DOHH2 (cell line): Measurements from ENCODE around the gene RASA3.

Experiments used
- H3F3A ChIP-seq: fragments of 200-600 bp; sonication (generic), shearing (Covaris generic); 2 replicates; pipeline ENCODE4 v1.6.0; 2016; ENCODE audit warnings: antibody characterized with exemption, mild to moderate bottlenecking; ENCODE audit not compliant: control insufficient read depth, insufficient read depth
- H3K27ac ChIP-seq: fragments of 200-600 bp; sonication (generic); 2 replicates; pipeline ENCODE4 v1.5.1; 2014; ENCODE audit warnings: low read depth, mild to moderate bottlenecking, low read length, moderate library complexity
- H3K27me3 ChIP-seq: fragments of 200-600 bp; sonication (generic); 2 replicates; pipeline ENCODE4 v1.6.1; 2014; ENCODE audit warnings: mild to moderate bottlenecking, low read length, mixed read lengths; ENCODE audit not compliant: control insufficient read depth
- H3K36me3 ChIP-seq: fragments of 200-600 bp; sonication (generic); 2 replicates; pipeline ENCODE4 v1.6.1; 2014; ENCODE audit warnings: mild to moderate bottlenecking, low read length, moderate library complexity, mixed read lengths; ENCODE audit not compliant: control insufficient read depth
- H3K4me1 ChIP-seq: fragments of 200-600 bp; sonication (generic); 2 replicates; pipeline ENCODE4 v1.6.1; 2014; ENCODE audit warnings: mild to moderate bottlenecking, low read length, mixed read lengths; ENCODE audit not compliant: control insufficient read depth
- H3K4me2 ChIP-seq: fragments of 200-600 bp; sonication (generic); 2 replicates; pipeline ENCODE4 v1.6.0; 2014; ENCODE audit warnings: mild to moderate bottlenecking, low read length, moderate library complexity
- H3K4me3 ChIP-seq: fragments of 200-600 bp; sonication (generic); 2 replicates; pipeline ENCODE4 v1.5.1; 2014; ENCODE audit warnings: mild to moderate bottlenecking, low read length, mixed read lengths
- H3K79me2 ChIP-seq: fragments of 200-600 bp; sonication (generic); 2 replicates; pipeline ENCODE4 v1.6.1; 2014; ENCODE audit warnings: mild to moderate bottlenecking, low read length, mixed read lengths; ENCODE audit not compliant: control insufficient read depth
- H3K9me2 ChIP-seq: fragments of 200-600 bp; sonication (generic); replicated peaks from 2 replicates; pipeline ENCODE4 v1.6.1; 2014; ENCODE audit warnings: mild to moderate bottlenecking, low read length, mixed read lengths; ENCODE audit not compliant: control insufficient read depth
- H3K9me3 ChIP-seq: fragments of 200-600 bp; sonication (generic); 2 replicates; pipeline ENCODE4 v1.6.1; 2014; ENCODE audit warnings: antibody characterized with exemption, low read length, mixed read lengths; ENCODE audit not compliant: control insufficient read depth, insufficient read depth
- H4K20me1 ChIP-seq: fragments of 200-600 bp; sonication (generic); 2 replicates; pipeline ENCODE4 v1.6.0; 2014; ENCODE audit warnings: low read depth, mild to moderate bottlenecking, antibody characterized with exemption, low read length, moderate library complexity; ENCODE audit not compliant: control insufficient read depth, insufficient read depth
- EZH2phosphoT487 ChIP-seq: fragments of 200-600 bp; sonication (generic); IDR thresholded peaks from 2 replicates; pipeline ENCODE4 v1.6.1; 2017; ENCODE audit warnings: borderline replicate concordance, mild to moderate bottlenecking, antibody characterized with exemption, low read length, moderate library complexity, mixed read lengths
- TF ChIP-seq, protein P1 (sequence below): fragments of 200-600 bp; sonication (generic); IDR thresholded peaks from one replicate; pipeline ENCODE4 v1.5.1; 2014; ENCODE audit warnings: antibody characterized with exemption, mild to moderate bottlenecking, low read depth, low read length; ENCODE audit not compliant: poor library complexity, severe bottlenecking

The RASA3 gene

DNA sequence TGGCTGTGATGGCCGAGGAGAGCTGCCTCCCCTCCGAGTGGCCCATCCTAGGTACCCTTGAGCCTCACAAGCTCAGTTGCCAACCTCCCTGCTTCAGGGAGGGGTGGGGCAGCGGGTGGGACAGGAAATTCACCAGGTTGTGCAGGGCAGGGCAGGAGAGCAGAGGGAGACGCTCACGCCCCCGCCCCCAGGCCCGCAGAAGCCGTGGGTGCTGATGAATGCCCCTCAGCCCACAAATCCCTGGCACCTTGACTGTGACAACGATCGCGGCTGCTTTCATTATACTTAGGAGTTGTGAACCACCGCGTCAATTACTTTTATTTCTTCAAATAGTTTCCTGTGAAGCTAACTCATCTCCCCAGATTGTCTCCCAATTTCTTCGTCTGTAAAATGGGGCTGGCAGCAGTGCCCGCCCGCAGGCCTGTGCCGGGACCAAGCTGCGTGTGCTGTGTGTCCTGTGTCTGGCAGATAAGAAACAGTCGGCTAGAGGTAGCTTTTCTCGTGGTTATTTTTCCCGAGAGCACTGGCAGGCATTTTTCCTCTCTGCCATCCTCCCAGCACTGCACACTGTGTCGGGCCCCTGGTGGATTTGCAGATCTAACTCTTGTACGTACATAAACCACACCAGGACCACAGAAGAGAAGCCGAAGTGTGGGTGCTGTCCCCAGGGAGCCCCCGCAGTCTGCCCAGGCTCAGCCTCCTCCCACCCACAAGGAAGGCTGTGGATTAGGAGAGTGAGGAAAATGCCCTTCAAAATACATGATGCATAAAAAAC lies 7.9 kb upstream of the RASA3 start:
- Histone ChIP-seq H3K27ac (no peak overlapping the region), H3K9me2 (no peaks in the 10 kb centered on the region), H3K79me2 (no peaks in the 10 kb centered on the region), H3K9me3 (no peaks in the 10 kb centered on the region), H3K36me3 (no peaks in the 10 kb centered on the region), H3K4me1 (peaks cover 45% of the 10 kb centered on the region), H3K4me2 (peak overlapping the region; percentile 33), H3K27me3 (peaks cover 19% of the 10 kb centered on the region), H3K4me3 (no peak overlapping the region), H3F3A (peaks cover 8% of the 10 kb centered on the region; the same call in 1 of the 2 replicates), H4K20me1 (no peaks in the 10 kb centered on the region)
- TF ChIP-seq, protein P1, sequence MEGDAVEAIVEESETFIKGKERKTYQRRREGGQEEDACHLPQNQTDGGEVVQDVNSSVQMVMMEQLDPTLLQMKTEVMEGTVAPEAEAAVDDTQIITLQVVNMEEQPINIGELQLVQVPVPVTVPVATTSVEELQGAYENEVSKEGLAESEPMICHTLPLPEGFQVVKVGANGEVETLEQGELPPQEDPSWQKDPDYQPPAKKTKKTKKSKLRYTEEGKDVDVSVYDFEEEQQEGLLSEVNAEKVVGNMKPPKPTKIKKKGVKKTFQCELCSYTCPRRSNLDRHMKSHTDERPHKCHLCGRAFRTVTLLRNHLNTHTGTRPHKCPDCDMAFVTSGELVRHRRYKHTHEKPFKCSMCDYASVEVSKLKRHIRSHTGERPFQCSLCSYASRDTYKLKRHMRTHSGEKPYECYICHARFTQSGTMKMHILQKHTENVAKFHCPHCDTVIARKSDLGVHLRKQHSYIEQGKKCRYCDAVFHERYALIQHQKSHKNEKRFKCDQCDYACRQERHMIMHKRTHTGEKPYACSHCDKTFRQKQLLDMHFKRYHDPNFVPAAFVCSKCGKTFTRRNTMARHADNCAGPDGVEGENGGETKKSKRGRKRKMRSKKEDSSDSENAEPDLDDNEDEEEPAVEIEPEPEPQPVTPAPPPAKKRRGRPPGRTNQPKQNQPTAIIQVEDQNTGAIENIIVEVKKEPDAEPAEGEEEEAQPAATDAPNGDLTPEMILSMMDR = no peak
- TF ChIP-seq EZH2phosphoT487 = no peak; the same call in 1 of the 2 replicates

DNA sequence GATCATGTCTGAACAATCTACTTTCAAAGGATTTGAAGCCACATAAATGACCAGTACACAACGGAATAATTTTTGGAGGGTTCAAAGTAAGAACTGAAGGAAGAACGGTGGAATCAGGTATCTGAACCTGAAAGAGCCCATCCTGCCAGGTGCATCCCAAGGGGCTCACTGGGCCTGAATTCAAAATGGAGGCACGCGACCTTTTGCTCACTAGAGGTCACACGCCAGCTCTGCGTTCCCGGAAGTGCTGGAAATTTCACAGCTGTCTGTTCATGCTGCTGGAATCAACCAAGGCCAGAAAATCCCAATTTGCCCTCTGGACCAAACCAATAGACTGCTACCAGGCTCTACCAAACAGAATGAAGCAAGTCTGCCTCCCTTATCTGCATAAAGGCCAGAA lies 4.2 kb upstream of the RASA3 start:
- Histone ChIP-seq H3K9me2 (no peaks in the 10 kb centered on the region), H3K9me3 (no peaks in the 10 kb centered on the region), H3K27ac (no peak overlapping the region), H3K4me3 (no peak overlapping the region), H3K4me1 (peaks cover 31% of the 10 kb centered on the region), H3K36me3 (no peaks in the 10 kb centered on the region), H4K20me1 (no peaks in the 10 kb centered on the region), H3K79me2 (no peaks in the 10 kb centered on the region), H3K4me2 (no peak overlapping the region), H3F3A (peaks cover 11% of the 10 kb centered on the region; the same call in 1 of the 2 replicates), H3K27me3 (peaks cover 39% of the 10 kb centered on the region)
- TF ChIP-seq, protein P1 = no peak
- TF ChIP-seq EZH2phosphoT487 = no peak

DNA sequence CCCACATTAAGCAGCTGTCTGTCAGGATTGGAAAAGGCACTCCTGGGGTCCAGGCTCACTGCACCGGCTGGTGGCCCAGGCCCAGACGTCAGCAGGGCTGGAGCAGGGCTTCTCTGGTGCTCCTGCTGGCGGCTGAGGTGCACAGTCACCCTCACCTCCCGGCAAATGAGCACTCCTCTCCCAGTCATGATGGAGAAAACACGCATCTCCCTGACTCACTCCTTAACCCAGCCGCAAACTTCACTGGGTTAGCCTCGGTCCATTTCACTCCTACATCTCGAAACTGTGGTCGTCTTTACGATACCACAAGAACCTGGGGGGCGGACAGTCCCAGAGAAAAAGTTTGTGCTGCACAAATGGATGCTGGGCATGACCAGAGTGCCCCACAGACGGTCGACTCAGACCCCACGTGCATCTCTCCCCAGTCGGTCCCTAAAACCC lies 3.3 kb upstream of the RASA3 start:
- Histone ChIP-seq H3K9me2 (no peaks in the 10 kb centered on the region), H3F3A (peaks cover 11% of the 10 kb centered on the region; the same call in 1 of the 2 replicates), H3K79me2 (no peaks in the 10 kb centered on the region), H4K20me1 (peaks cover 3% of the 10 kb centered on the region; the same call in 1 of the 2 replicates), H3K27ac (no peak overlapping the region), H3K4me3 (no peak overlapping the region), H3K36me3 (no peaks in the 10 kb centered on the region), H3K27me3 (peaks cover 40% of the 10 kb centered on the region), H3K4me1 (peaks cover 34% of the 10 kb centered on the region), H3K4me2 (no peak overlapping the region), H3K9me3 (no peaks in the 10 kb centered on the region)
- TF ChIP-seq, protein P1 = no peak
